Transverse colon (tissue), 4 donors: Measurements from ENCODE around the gene CALML4. TPM values are rescaled to one million over a fixed set of nuclear protein-coding genes. Genes with fewer than 3 reads are reported as not detected.

ENCODE experiments used
- DNase-seq: peaks from one replicate; pipeline ENCODE4 v3.0.0-alpha.2; 2019
- H3K27ac ChIP-seq, 4 donors: fragments of 200-600 bp; sonication (generic); 2 replicates each; pipeline ENCODE4 v1.5.1; 2016 to 2018; ENCODE audit warnings: inconsistent platforms in 4 of 4
- H3K27me3 ChIP-seq: fragments of 200-600 bp; sonication (generic); 2 replicates; pipeline ENCODE4 v1.5.1; 2017; ENCODE audit warnings: inconsistent platforms
- H3K36me3 ChIP-seq, 4 donors: fragments of 200-600 bp; sonication (generic); 2 replicates each; pipeline ENCODE4 v1.5.1; 2017 to 2019; ENCODE audit warnings: inconsistent platforms in 4 of 4
- H3K4me1 ChIP-seq, 4 donors: fragments of 200-600 bp; sonication (generic); 2 replicates each; pipeline ENCODE4 v1.5.1; 2017 to 2020; ENCODE audit warnings: inconsistent platforms in 4 of 4
- H3K4me3 ChIP-seq, 4 donors: fragments of 200-600 bp; sonication (generic); 1 replicate in 1 of 4; 2 replicates in 3 of 4; pipeline versions ENCODE4 v1.5.1 to v1.6.1; 2017 to 2019; ENCODE audit warnings: inconsistent platforms in 4 of 4
- H3K9me3 ChIP-seq, 2 donors: fragments of 200-600 bp; sonication (generic); 2 replicates each; pipeline ENCODE4 v1.5.1; 2017 to 2019; ENCODE audit warnings: inconsistent platforms in 2 of 2
- CTCF ChIP-seq, 5 experiments: fragments of 200-600 bp in 3 of 5; fragments of 450-650 bp in 2 of 5; sonication (generic) in 3 of 5; IDR thresholded peaks; 1 replicate in 2 of 5; 2 replicates in 3 of 5; pipeline ENCODE4 v1.5.1; 2016 to 2017; ENCODE audit warnings: antibody characterized with exemption in 5 of 5, inconsistent platforms in 3 of 5, mild to moderate bottlenecking in 2 of 5, moderate library complexity in 1 of 5
- EP300 ChIP-seq: sonication (generic); formaldehyde crosslinking; IDR thresholded peaks from one replicate; pipeline ENCODE4 v1.6.1; 2017; ENCODE audit warnings: antibody characterized with exemption, low read depth
- POLR2A ChIP-seq: fragments of 450-650 bp; IDR thresholded peaks from one replicate; pipeline ENCODE4 v1.6.1; 2016; ENCODE audit warnings: antibody characterized with exemption, mild to moderate bottlenecking, moderate library complexity
- POLR2AphosphoS5 ChIP-seq, 3 donors: sonication (generic); formaldehyde crosslinking; IDR thresholded peaks; one replicate each; pipeline ENCODE4 v1.6.1; 2016; ENCODE audit warnings: antibody characterized with exemption in 3 of 3
- WGBS, 2 donors: methylation state at CpG; one replicate each; pipeline ENCODE4 v1.1.5; 2018; ENCODE audit warnings: low coverage in 1 of 2; 5-methylcytosine and 5-hydroxymethylcytosine counted together
- in situ Hi-C, 4 donors: fragments of 200-750 bp; cut with MboI; loops; one replicate each; pipeline versions ENCODE4 v1.15.0 to v1.15.1; 2017; ENCODE audit warnings: low sequenced_read_pairs in 3 of 4, low pct_ligation_motif_present in 1 of 4, low pct_unique_long_range_greater_than_20kb in 1 of 4
- intact Hi-C: fragments of 100-400 bp; cut with DNase I; formaldehyde crosslinking; loops from one replicate; pipeline ENCODE4 v1.15.1; 2023; ENCODE audit warnings: low total_unique reads
- total RNA-seq, 4 donors: library from RNA; depleted of rRNA; stranded (reverse); fragments of >200 nt; gene quantifications; one replicate each; pipeline ENCODE4 v1.1.0, GENCODE V29; 2016

CALML4 gene
- total RNA-seq, 4 donors from 2014 or later = 56.3 to 153 (median 75.2) TPM

GRCh38 chr15:68148039-68148438 is 57.1 kb downstream of the CALML4 start:
- no peak for TF ChIP-seq POLR2A
- no peak for TF ChIP-seq EP300
- no peak for TF ChIP-seq CTCF (IDR thresholded peaks at IDR 0.05)
- TF ChIP-seq POLR2AphosphoS5 (IDR thresholded peaks at IDR 0.05) = no peak
- H3K9me3 ChIP-seq = no peaks in the 10 kb centered on the region
- in situ Hi-C loops = loop anchor here in 1 of 4 donors (5.0 kb wide), 1 partner anchor 281 kb away; no protein-coding TSS in a partner anchor
- no peak overlapping the region for H3K4me3 ChIP-seq
- H3K36me3 ChIP-seq = peaks cover 0 to 11% (median 4%) of the 10 kb centered on the region in 4 donors
- DNase-seq = no peak
- peaks cover 0 to 8% (median 0%) of the 10 kb centered on the region in 4 donors for H3K4me1 ChIP-seq
- no peak overlapping the region for H3K27ac ChIP-seq
- intact Hi-C loops = no loop called here
- H3K27me3 ChIP-seq = no peaks in the 10 kb centered on the region
- 45% methylated on average over 1 of the region's 1 CpG; no CpG with 5 or more reads in 1 of the 2 donors for WGBS, 2 donors

GRCh38 chr15:68145706-68146105 is 59.4 kb downstream of the CALML4 start:
- Histone ChIP-seq H3K4me1 (peaks cover 0 to 10% (median 0%) of the 10 kb centered on the region in 4 donors), H3K4me3 (no peak overlapping the region), H3K27ac (no peak overlapping the region), H3K36me3 (peaks cover 0 to 11% (median 4%) of the 10 kb centered on the region in 4 donors), H3K9me3 (no peaks in the 10 kb centered on the region), H3K27me3 (no peaks in the 10 kb centered on the region)
- in situ Hi-C loops (loop anchor here in 1 of 4 donors (5.0 kb wide), 1 partner anchor 278 kb away; no protein-coding TSS in a partner anchor), intact Hi-C loops (no loop called here)
- DNase-seq = no peak
- TF ChIP-seq POLR2AphosphoS5 (IDR thresholded peaks at IDR 0.05) = no peak
- no peak for TF ChIP-seq POLR2A
- no peak for TF ChIP-seq EP300
- no peak for TF ChIP-seq CTCF (IDR thresholded peaks at IDR 0.05)

- no peak overlapping the region for H3K4me3 ChIP-seq
- H3K27ac ChIP-seq = no peak overlapping the region
- in situ Hi-C loops = no loop called here
- H3K4me1 ChIP-seq = peaks cover 0 to 19% (median 0%) of the 10 kb centered on the region in 4 donors
- H3K9me3 ChIP-seq = no peaks in the 10 kb centered on the region
- H3K27me3 ChIP-seq = no peaks in the 10 kb centered on the region
- TF ChIP-seq EP300 (no peak), POLR2A (no peak)
- 76 to 91% methylated on average over 1 of the region's 1 CpG for WGBS, 2 donors
- H3K36me3 ChIP-seq = peaks cover 0 to 11% (median 4%) of the 10 kb centered on the region in 4 donors
- DNase-seq = no peak
- intact Hi-C loops = no loop called here
These were observed 61.3 kb downstream of the CALML4 start for GRCh38 chr15:68143785-68144184.

- intact Hi-C loops (no loop called here), in situ Hi-C loops (no loop called here)
- H3K4me1 ChIP-seq = peaks cover 0 to 23% (median 3%) of the 10 kb centered on the region in 4 donors
- no peak overlapping the region for H3K27ac ChIP-seq
- DNase-seq = no peak
- peaks cover 0 to 11% (median 4%) of the 10 kb centered on the region in 4 donors for H3K36me3 ChIP-seq
- no peak overlapping the region for H3K4me3 ChIP-seq
- no peaks in the 10 kb centered on the region for H3K9me3 ChIP-seq
- no peaks in the 10 kb centered on the region for H3K27me3 ChIP-seq
- TF ChIP-seq POLR2AphosphoS5 (IDR thresholded peaks at IDR 0.05) = no peak
- TF ChIP-seq CTCF (IDR thresholded peaks at IDR 0.05) = no peak
- TF ChIP-seq EP300 = no peak
- WGBS, 2 donors = 96 to 100% methylated on average over 2 of the region's 2 CpGs
These were observed 62.0 kb downstream of the CALML4 start for GRCh38 chr15:68143129-68143528.

Other genes with a start within 250 kb of the CALML4 start
- 100 to 1,000 TPM in 1 of 4 donors, 10 to 100 TPM in 3; 34.0 to 141 (median 55.4) TPM for gene PIAS1, start 151.0 kb downstream of the CALML4 start, total RNA-seq
- gene CLN6, start 24.4 kb upstream of the CALML4 start, total RNA-seq = 10 to 100 TPM; 13.8 to 28.1 (median 18.2) TPM
- gene FEM1B, start 72.4 kb upstream of the CALML4 start, total RNA-seq = 10 to 100 TPM; 25.1 to 64.7 (median 43.0) TPM
- 1 to 10 TPM in 2 of 4 donors, under 1 TPM in 2; 0.37 to 3.2 (median 1.1) TPM for gene ITGA11, start 226.8 kb upstream of the CALML4 start, total RNA-seq